CD4-positive, alpha-beta T cell (primary cell): Measurements from ENCODE around the gene LRRK1. TPM values are rescaled to one million over a fixed set of nuclear protein-coding genes. Genes with fewer than 3 reads are reported as not detected.

Source experiments
- ATAC-seq: fragments of 200-7000 bp; cut with Tn5 transposase; one replicate; pipeline ENCODE4 v1.10.0; 2022; ENCODE audit warnings: mild to moderate bottlenecking; ENCODE audit not compliant: poor library complexity
- CTCF ChIA-PET: fragments of 350-600 bp; sonication (Branson Sonifier 250); formaldehyde crosslinking; loops from one replicate; lab custom pipeline; 2021; ENCODE audit warnings: antibody characterized with exemption, inconsistent platforms; lab: Charles Lee
- POLR2A ChIA-PET: fragments of 350-600 bp; sonication (Branson Sonifier 250); formaldehyde crosslinking; loops from one replicate; lab custom pipeline; 2021; ENCODE audit warnings: antibody characterized with exemption, inconsistent platforms; lab: Charles Lee
- DNase-seq, 14 experiments: peaks; one replicate each; pipeline ENCODE4 v3.0.0-alpha.2; 2013 to 2020; ENCODE audit warnings: mixed read lengths in 2 of 14
- H3K27ac ChIP-seq, 2 donors: one replicate each; pipeline versions ENCODE4 v1.5.1 to v1.7.0; 2013; ENCODE audit warnings: low read length in 2 of 2, low read depth in 1 of 2, mild to moderate bottlenecking in 1 of 2
- H3K27me3 ChIP-seq, 2 experiments: 1 replicate in 1 of 2; 2 replicates in 1 of 2; pipeline versions ENCODE4 v1.6.1 to v1.7.0; 2013; ENCODE audit warnings: low read length in 2 of 2, control low read depth in 1 of 2, mild to moderate bottlenecking in 1 of 2, moderate library complexity in 1 of 2; ENCODE audit not compliant: insufficient read depth in 2 of 2, control insufficient read depth in 1 of 2
- H3K36me3 ChIP-seq: one replicate; pipeline ENCODE4 v1.6.1; 2013; ENCODE audit warnings: low read length, control low read depth; ENCODE audit not compliant: insufficient read depth
- H3K4me1 ChIP-seq: one replicate; pipeline ENCODE4 v1.6.1; 2013; ENCODE audit warnings: low read length, control low read depth; ENCODE audit not compliant: insufficient read depth
- H3K4me3 ChIP-seq: one replicate; pipeline ENCODE4 v1.5.1; 2013; ENCODE audit warnings: mild to moderate bottlenecking, low read length, moderate library complexity
- H3K9me3 ChIP-seq, 2 experiments: 1 replicate in 1 of 2; 2 replicates in 1 of 2; pipeline versions ENCODE4 v1.6.1 to v1.7.0; 2013; ENCODE audit warnings: low read length in 2 of 2, mild to moderate bottlenecking in 2 of 2, control low read depth in 1 of 2, moderate library complexity in 1 of 2; ENCODE audit not compliant: control insufficient read depth in 1 of 2, insufficient read depth in 1 of 2
- H3K27ac Mint-ChIP-seq: one replicate; pipeline ENCODE4 v1.8.0; 2020; ENCODE audit warnings: mixed read lengths
- H3K27me3 Mint-ChIP-seq: one replicate; pipeline ENCODE4 v1.8.0; 2021; ENCODE audit warnings: mixed read lengths
- H3K36me3 Mint-ChIP-seq: one replicate; pipeline ENCODE4 v1.8.0; 2021; ENCODE audit warnings: low read depth, mixed read lengths
- H3K4me1 Mint-ChIP-seq: one replicate; pipeline ENCODE4 v1.8.0; 2021; ENCODE audit warnings: low read depth, mixed read lengths
- H3K4me3 Mint-ChIP-seq: one replicate; pipeline ENCODE4 v1.8.0; 2020; ENCODE audit warnings: mild to moderate bottlenecking, mixed read lengths
- H3K9me3 Mint-ChIP-seq: one replicate; pipeline ENCODE4 v1.8.0; 2020; ENCODE audit warnings: mixed read lengths
- intact Hi-C, 2 experiments: fragments of 100-400 bp; cut with DNase I in 1 of 2; cut with micrococcal nuclease in 1 of 2; formaldehyde crosslinking; loops; one replicate each; pipeline versions ENCODE4 v1.15.1 to v1.9.0; 2023 to 2025; cut with DNase I, micrococcal nuclease
- total RNA-seq, 174 experiments: library from RNA in 2 of 174; stranded (reverse) in 2 of 174; gene quantifications; one replicate each; pipeline ENCODE4 v1.2.3 and lab custom pipeline; 2021 to 2026
- TF ChIP-seq, protein P1 (sequence below): fragments of 200-600 bp; IDR thresholded peaks from one replicate; pipeline ENCODE4 v1.8.0; 2022; ENCODE audit warnings: antibody characterized with exemption, mild to moderate bottlenecking

Gene LRRK1
- total RNA-seq, 2 experiments from 2014 or later, result 0.60 to 0.73 TPM

DNA sequence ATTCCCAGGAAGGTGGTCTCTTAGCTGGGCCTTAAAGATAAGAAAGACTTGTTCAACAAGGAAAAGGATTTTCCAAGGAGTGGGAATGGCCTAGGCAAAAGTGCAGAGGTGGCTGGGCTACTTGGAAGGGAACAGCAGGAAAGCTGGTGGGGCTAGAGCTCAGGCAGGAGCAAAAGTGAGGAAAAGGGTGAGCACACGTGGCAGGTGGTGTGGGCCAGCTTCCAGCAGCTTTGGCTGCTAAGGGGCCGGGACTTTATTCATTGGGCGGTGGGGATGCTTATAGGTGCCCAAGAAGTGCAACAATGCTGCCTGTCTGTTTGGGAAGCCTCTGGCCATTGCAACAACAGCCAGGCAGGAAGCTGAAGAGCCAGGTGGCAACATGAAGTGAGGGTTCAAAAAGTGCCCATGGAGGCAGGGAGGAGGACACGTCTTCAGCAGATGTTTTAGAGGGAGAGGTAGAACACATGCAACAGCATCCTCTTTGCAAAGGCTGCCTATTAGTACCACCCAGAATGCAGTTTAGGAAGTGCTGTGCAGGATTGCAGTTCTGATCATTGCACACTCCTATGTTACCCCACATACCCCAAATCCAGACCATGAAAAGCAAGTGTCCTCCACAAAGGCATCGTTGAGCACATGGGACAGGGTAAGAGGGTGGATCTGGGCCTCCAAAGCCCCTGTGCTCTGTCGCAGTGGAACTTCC lies 25.7 kb upstream of the LRRK1 start:
- peaks cover 0 to 3% of the 10 kb centered on the region in 2 experiments for H3K9me3 ChIP-seq
- H3K4me1 ChIP-seq, result peaks cover 3% of the 10 kb centered on the region
- ChIA-PET CTCF (no interaction called here), POLR2A (no interaction called here)
- intact Hi-C loops, result no loop called here
- H3K27ac ChIP-seq, result no peak overlapping the region
- no peaks in the 10 kb centered on the region for H3K4me1 Mint-ChIP-seq
- peaks cover 66% of the 10 kb centered on the region for H3K27me3 Mint-ChIP-seq
- H3K27ac Mint-ChIP-seq, result no peak overlapping the region
- DNase-seq, result no peak
- H3K36me3 Mint-ChIP-seq, result no peaks in the 10 kb centered on the region
- TF ChIP-seq, protein P1, sequence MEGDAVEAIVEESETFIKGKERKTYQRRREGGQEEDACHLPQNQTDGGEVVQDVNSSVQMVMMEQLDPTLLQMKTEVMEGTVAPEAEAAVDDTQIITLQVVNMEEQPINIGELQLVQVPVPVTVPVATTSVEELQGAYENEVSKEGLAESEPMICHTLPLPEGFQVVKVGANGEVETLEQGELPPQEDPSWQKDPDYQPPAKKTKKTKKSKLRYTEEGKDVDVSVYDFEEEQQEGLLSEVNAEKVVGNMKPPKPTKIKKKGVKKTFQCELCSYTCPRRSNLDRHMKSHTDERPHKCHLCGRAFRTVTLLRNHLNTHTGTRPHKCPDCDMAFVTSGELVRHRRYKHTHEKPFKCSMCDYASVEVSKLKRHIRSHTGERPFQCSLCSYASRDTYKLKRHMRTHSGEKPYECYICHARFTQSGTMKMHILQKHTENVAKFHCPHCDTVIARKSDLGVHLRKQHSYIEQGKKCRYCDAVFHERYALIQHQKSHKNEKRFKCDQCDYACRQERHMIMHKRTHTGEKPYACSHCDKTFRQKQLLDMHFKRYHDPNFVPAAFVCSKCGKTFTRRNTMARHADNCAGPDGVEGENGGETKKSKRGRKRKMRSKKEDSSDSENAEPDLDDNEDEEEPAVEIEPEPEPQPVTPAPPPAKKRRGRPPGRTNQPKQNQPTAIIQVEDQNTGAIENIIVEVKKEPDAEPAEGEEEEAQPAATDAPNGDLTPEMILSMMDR, result no peak
- H3K9me3 Mint-ChIP-seq, result no peaks in the 10 kb centered on the region
- H3K36me3 ChIP-seq, result no peaks in the 10 kb centered on the region
- H3K27me3 ChIP-seq, result peaks cover 29 to 35% of the 10 kb centered on the region in 2 experiments
- H3K4me3 Mint-ChIP-seq, result no peak overlapping the region
- H3K4me3 ChIP-seq, result no peak overlapping the region
- ATAC-seq, result no peak

DNA sequence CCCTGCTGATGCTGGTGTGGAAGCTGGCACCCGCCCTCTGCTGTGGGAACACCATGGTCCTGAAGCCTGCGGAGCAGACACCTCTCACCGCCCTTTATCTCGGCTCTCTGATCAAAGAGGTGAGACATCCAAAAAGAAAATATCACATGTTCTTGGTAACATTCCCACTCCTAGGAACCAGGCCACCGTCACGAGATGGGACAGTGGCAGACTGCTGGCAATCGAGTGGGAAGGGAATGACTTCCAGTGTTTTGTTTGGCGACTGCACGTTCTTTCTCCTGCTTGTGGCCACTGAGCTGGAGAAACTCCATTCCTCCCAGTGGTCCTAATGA lies 25.2 kb upstream of the LRRK1 start:
- ChIA-PET CTCF (no interaction called here), POLR2A (no interaction called here)
- Mint-ChIP-seq H3K4me1 (no peaks in the 10 kb centered on the region), H3K9me3 (no peaks in the 10 kb centered on the region), H3K36me3 (no peaks in the 10 kb centered on the region), H3K27me3 (peaks cover 68% of the 10 kb centered on the region), H3K27ac (no peak overlapping the region), H3K4me3 (no peak overlapping the region)
- TF ChIP-seq, protein P1, result no peak
- H3K4me1 ChIP-seq, result peaks cover 3% of the 10 kb centered on the region
- no peaks in the 10 kb centered on the region for H3K36me3 ChIP-seq
- H3K9me3 ChIP-seq, result peaks cover 0 to 3% of the 10 kb centered on the region in 2 experiments
- no peak for DNase-seq
- peaks cover 27 to 34% of the 10 kb centered on the region in 2 experiments for H3K27me3 ChIP-seq
- no peak overlapping the region for H3K4me3 ChIP-seq
- intact Hi-C loops, result no loop called here
- no peak overlapping the region for H3K27ac ChIP-seq
- ATAC-seq, result no peak

DNA sequence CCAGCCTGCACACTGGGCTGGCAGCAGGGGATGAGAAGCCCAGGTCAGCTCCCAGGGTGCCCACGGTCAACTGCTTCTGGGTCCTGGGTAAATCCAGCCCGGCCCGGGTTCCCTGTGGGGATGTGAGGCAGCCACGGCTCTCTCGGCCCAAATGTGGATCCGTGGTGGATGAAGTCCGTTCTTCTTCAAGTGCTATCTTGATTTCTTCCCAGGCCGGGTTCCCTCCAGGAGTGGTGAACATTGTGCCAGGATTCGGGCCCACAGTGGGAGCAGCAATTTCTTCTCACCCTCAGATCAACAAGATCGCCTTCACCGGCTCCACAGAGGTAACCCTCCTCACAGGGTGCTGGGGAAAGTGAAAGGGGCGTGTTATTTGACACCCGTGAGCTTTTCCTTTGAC lies 23.4 kb upstream of the LRRK1 start:
- no peak for ATAC-seq
- H3K27me3 Mint-ChIP-seq, result peaks cover 57% of the 10 kb centered on the region
- H3K27me3 ChIP-seq, result peaks cover 17 to 27% of the 10 kb centered on the region in 2 experiments

More for the DNA sequence above, 23.4 kb upstream of the LRRK1 start:
- Histone ChIP-seq H3K9me3 (peaks cover 0 to 3% of the 10 kb centered on the region in 2 experiments), H3K36me3 (no peaks in the 10 kb centered on the region), H3K4me1 (no peaks in the 10 kb centered on the region), H3K4me3 (no peak overlapping the region), H3K27ac (no peak overlapping the region)
- no peak overlapping the region for H3K27ac Mint-ChIP-seq
- TF ChIP-seq, protein P1, result no peak
- CTCF ChIA-PET, result interaction anchor here (1.1 kb wide), 1 partner anchor 12 kb away, joined by 4 read pairs; no protein-coding TSS in a partner anchor
- H3K4me1 Mint-ChIP-seq, result no peaks in the 10 kb centered on the region
- H3K4me3 Mint-ChIP-seq, result no peak overlapping the region
- H3K36me3 Mint-ChIP-seq, result no peaks in the 10 kb centered on the region
- DNase-seq, result no peak
- H3K9me3 Mint-ChIP-seq, result no peaks in the 10 kb centered on the region
- intact Hi-C loops, result no loop called here
- POLR2A ChIA-PET, result no interaction called here
